GM23338 (cell line): Measurements from ENCODE around the gene FRRS1L. TPM values are rescaled to one million over a fixed set of nuclear protein-coding genes. Genes with fewer than 3 reads are reported as not detected.

Source experiments
- ATAC-seq: fragments of 200-7000 bp; cut with Tn5 transposase; 3 replicates; pipeline ENCODE4 v1.9.1; 2020
- DNase-seq: peaks from one replicate; pipeline ENCODE4 v3.0.0-alpha.2; 2015; ENCODE audit warnings: low spot score
- H2AFZ ChIP-seq: fragments of 200-600 bp; sonication (generic); 2 replicates; pipeline ENCODE4 v1.8.0; 2016; ENCODE audit warnings: antibody characterized with exemption, mild to moderate bottlenecking, moderate library complexity
- H3F3A ChIP-seq: fragments of 200-600 bp; sonication (generic); replicated peaks from 2 replicates; pipeline ENCODE4 v1.8.0; 2017; ENCODE audit warnings: antibody characterized with exemption, mixed run types, low read depth
- H3K27ac ChIP-seq: fragments of 200-600 bp; sonication (generic); 2 replicates; pipeline ENCODE4 v1.6.1; 2016; ENCODE audit warnings: low read depth
- H3K27me3 ChIP-seq: fragments of 200-600 bp; sonication (generic); 2 replicates; pipeline ENCODE4 v1.8.0; 2016; ENCODE audit warnings: mild to moderate bottlenecking, mixed run types, moderate library complexity; ENCODE audit not compliant: insufficient read depth
- H3K36me3 ChIP-seq: fragments of 200-600 bp; sonication (generic); 2 replicates; pipeline ENCODE4 v1.8.0; 2016; ENCODE audit warnings: mild to moderate bottlenecking; ENCODE audit not compliant: insufficient read depth
- H3K4me1 ChIP-seq: fragments of 200-600 bp; sonication (generic); 2 replicates; pipeline ENCODE4 v1.8.0; 2016; ENCODE audit warnings: mild to moderate bottlenecking, moderate library complexity; ENCODE audit not compliant: insufficient read depth
- H3K4me2 ChIP-seq: fragments of 200-600 bp; sonication (generic); 2 replicates; pipeline ENCODE4 v1.7.1; 2017; ENCODE audit warnings: mixed run types
- H3K4me3 ChIP-seq: fragments of 200-600 bp; sonication (generic); 2 replicates; pipeline ENCODE4 v1.6.1; 2016; ENCODE audit warnings: mixed run types
- H3K79me2 ChIP-seq: fragments of 200-600 bp; sonication (generic); replicated peaks from 2 replicates; pipeline ENCODE4 v1.8.0; 2017; ENCODE audit warnings: mild to moderate bottlenecking; ENCODE audit not compliant: insufficient read depth
- H3K9me2 ChIP-seq: fragments of 200-600 bp; sonication (generic); 2 replicates; pipeline ENCODE4 v1.8.0; 2017; ENCODE audit not compliant: insufficient read depth
- H4K20me1 ChIP-seq: fragments of 200-600 bp; sonication (generic); replicated peaks from 2 replicates; pipeline ENCODE4 v1.8.0; 2017; ENCODE audit warnings: mild to moderate bottlenecking; ENCODE audit not compliant: insufficient read depth
- H3K27ac Mint-ChIP-seq: 2 replicates; pipeline ENCODE4 v1.8.0; 2020; ENCODE audit warnings: inconsistent platforms, mild to moderate bottlenecking, moderate library complexity, mixed read lengths
- H3K27me3 Mint-ChIP-seq: 3 replicates; pipeline ENCODE4 v1.8.0; 2022; ENCODE audit warnings: low read depth, mild to moderate bottlenecking, moderate library complexity, mixed read lengths, inconsistent platforms; ENCODE audit not compliant: insufficient read depth, poor library complexity
- H3K36me3 Mint-ChIP-seq: 3 replicates; pipeline ENCODE4 v1.8.0; 2021; ENCODE audit warnings: low read depth, mild to moderate bottlenecking, inconsistent platforms, moderate library complexity, mixed read lengths
- H3K4me1 Mint-ChIP-seq: 3 replicates; pipeline ENCODE4 v1.8.0; 2020; ENCODE audit warnings: mild to moderate bottlenecking, inconsistent platforms, mixed read lengths
- H3K4me3 Mint-ChIP-seq: 3 replicates; pipeline ENCODE4 v1.8.0; 2021; ENCODE audit warnings: moderate library complexity, mild to moderate bottlenecking, inconsistent platforms, mixed read lengths
- H3K9me3 Mint-ChIP-seq: 3 replicates; pipeline ENCODE4 v1.8.0; 2020; ENCODE audit warnings: moderate library complexity, mild to moderate bottlenecking, inconsistent platforms, mixed read lengths
- CREB1 ChIP-seq: fragments of 250-450 bp; sonication (Bioruptor Pico); IDR thresholded peaks from 2 replicates; pipeline ENCODE4 v1.5.0; 2020; ENCODE audit warnings: low read depth, mild to moderate bottlenecking, moderate library complexity
- CTCF ChIP-seq, 2 experiments: fragments of 200-600 bp in 1 of 2; sonication (generic) in 1 of 2; conservative IDR thresholded peaks; 2 replicates each; pipeline versions ENCODE4 v1.5.1 to v1.6.1; 2016 to 2017; ENCODE audit warnings: antibody characterized with exemption in 2 of 2, low read depth in 2 of 2, mild to moderate bottlenecking in 2 of 2, moderate library complexity in 1 of 2
- EZH2 ChIP-seq: fragments of 200-600 bp; sonication (generic); IDR thresholded peaks from one replicate; pipeline ENCODE4 v1.8.0; 2017; ENCODE audit warnings: antibody characterized with exemption, mild to moderate bottlenecking, low read depth; ENCODE audit not compliant: unreplicated experiment
- EZH2phosphoT487 ChIP-seq: fragments of 200-600 bp; sonication (generic); IDR thresholded peaks from one replicate; pipeline ENCODE4 v1.8.1; 2018; ENCODE audit warnings: antibody characterized with exemption; ENCODE audit not compliant: unreplicated experiment
- JUNB ChIP-seq: IDR thresholded peaks from one replicate; pipeline ENCODE4 v1.6.1; 2016; ENCODE audit warnings: antibody characterized with exemption; ENCODE audit not compliant: unreplicated experiment
- NANOG ChIP-seq: IDR thresholded peaks from 2 replicates; pipeline ENCODE4 v1.6.1; 2016; ENCODE audit warnings: antibody characterized with exemption, borderline replicate concordance
- POLR2AphosphoS5 ChIP-seq: IDR thresholded peaks from 2 replicates; pipeline ENCODE4 v1.6.1; 2016; ENCODE audit warnings: antibody characterized with exemption, low read depth
- REST ChIP-seq: IDR thresholded peaks from one replicate; pipeline ENCODE4 v1.6.1; 2018; ENCODE audit warnings: antibody characterized with exemption; ENCODE audit not compliant: unreplicated experiment
- ZNF462 ChIP-seq: fragments of 250-450 bp; sonication (Bioruptor Pico); IDR thresholded peaks from 2 replicates; pipeline ENCODE4 v1.5.0; 2020; ENCODE audit warnings: mild to moderate bottlenecking, moderate library complexity
- polyA plus RNA-seq: library from polyadenylated mRNA; unstranded; fragments of >200 nt; fragmentation: Nextera tagmentation; extraction: Ambion mirVana; gene quantifications from 2 replicates; pipeline ENCODE4 v1.2.1, GENCODE V29; 2016
- total RNA-seq: library from RNA; depleted of rRNA; stranded (reverse); fragments of >200 nt; shearing (Covaris generic); gene quantifications from 2 replicates; pipeline ENCODE4 v1.2.3, GENCODE V29; 2014

Gene FRRS1L
- total and polyA plus RNA-seq, 2 experiments from 2014 or later = 0.37 to 1.1 TPM

GRCh38 chr9:109092587-109092986 is 74.5 kb downstream of the FRRS1L start (continued):
- TF ChIP-seq ZNF462 (CRISPR knock-in tag) = no peak

GRCh38 chr9:109092051-109092580 is 74.9 kb downstream of the FRRS1L start:
- Histone ChIP-seq H3K4me2 (no peak overlapping the region), H2AFZ (no peak overlapping the region), H3K9me2 (no peaks in the 10 kb centered on the region), H3K4me1 (peaks cover 19% of the 10 kb centered on the region), H3K79me2 (peaks cover 55% of the 10 kb centered on the region), H4K20me1 (peaks cover 33% of the 10 kb centered on the region; the same call in 1 of the 2 replicates), H3K36me3 (peaks cover 12% of the 10 kb centered on the region), H3F3A (no peaks in the 10 kb centered on the region), H3K27ac (no peak overlapping the region; the same call in 1 of the 2 replicates), H3K27me3 (no peaks in the 10 kb centered on the region), H3K4me3 (no peak overlapping the region)
- Mint-ChIP-seq H3K4me3 (no peak overlapping the region), H3K27me3 (peaks cover 2% of the 10 kb centered on the region), H3K27ac (no peak overlapping the region), H3K4me1 (peaks cover 10% of the 10 kb centered on the region), H3K36me3 (peaks cover 40% of the 10 kb centered on the region), H3K9me3 (no peaks in the 10 kb centered on the region)
- ATAC-seq = no peak
- TF ChIP-seq EZH2phosphoT487 = no peak
- TF ChIP-seq REST = no peak
- TF ChIP-seq POLR2AphosphoS5 = no peak
- TF ChIP-seq NANOG = no peak
- TF ChIP-seq EZH2 = no peak
- TF ChIP-seq JUNB = no peak
- TF ChIP-seq CTCF (conservative IDR thresholded peaks at IDR 0.05; ENCODE audit: low read depth in 2 of 2) = no peak
- TF ChIP-seq CREB1 (CRISPR knock-in tag) = no peak
- no peak for DNase-seq
